MM.1S (cell line): ENCODE measurements around the gene PDZRN4.

Experiments used
- EZH2 ChIP-seq: fragments of 300-600 bp; sonication (generic); optimal IDR thresholded peaks from 2 replicates; pipeline ENCODE3; 2017; ENCODE audit warnings: low read depth, mild to moderate bottlenecking, antibody characterized with exemption, low read length, mixed read lengths
- EZH2phosphoT487 ChIP-seq: fragments of 300-600 bp; sonication (generic); IDR thresholded peaks from 2 replicates; pipeline ENCODE4 v1.6.1; 2018; ENCODE audit warnings: antibody characterized with exemption, low read length
- TF ChIP-seq, protein P1 (sequence below): fragments of 300-600 bp; sonication (generic); IDR thresholded peaks from 2 replicates; pipeline ENCODE4 v1.5.1; 2016; ENCODE audit warnings: antibody characterized with exemption, low read length, mixed read lengths

DNA sequence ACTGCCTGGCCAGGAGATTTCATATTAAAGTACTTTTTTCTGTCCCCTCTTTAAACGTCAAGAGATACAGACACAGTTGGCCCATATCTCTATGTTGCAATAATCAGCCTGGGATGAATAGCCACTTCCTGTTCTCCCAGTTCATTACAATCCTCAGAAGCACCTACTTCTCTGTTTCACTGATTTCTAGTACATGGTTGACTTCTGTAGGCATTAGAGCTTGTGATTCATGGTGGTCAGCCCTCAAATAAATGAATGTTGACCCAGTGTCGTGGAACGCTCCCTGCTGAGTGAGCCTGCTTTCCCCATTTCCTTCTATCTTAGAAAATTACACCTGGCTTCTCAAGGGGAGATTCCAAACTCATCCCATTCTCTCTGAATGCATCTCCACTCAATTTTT is 416.7 kb downstream of the PDZRN4 start:
- TF ChIP-seq, protein P1, sequence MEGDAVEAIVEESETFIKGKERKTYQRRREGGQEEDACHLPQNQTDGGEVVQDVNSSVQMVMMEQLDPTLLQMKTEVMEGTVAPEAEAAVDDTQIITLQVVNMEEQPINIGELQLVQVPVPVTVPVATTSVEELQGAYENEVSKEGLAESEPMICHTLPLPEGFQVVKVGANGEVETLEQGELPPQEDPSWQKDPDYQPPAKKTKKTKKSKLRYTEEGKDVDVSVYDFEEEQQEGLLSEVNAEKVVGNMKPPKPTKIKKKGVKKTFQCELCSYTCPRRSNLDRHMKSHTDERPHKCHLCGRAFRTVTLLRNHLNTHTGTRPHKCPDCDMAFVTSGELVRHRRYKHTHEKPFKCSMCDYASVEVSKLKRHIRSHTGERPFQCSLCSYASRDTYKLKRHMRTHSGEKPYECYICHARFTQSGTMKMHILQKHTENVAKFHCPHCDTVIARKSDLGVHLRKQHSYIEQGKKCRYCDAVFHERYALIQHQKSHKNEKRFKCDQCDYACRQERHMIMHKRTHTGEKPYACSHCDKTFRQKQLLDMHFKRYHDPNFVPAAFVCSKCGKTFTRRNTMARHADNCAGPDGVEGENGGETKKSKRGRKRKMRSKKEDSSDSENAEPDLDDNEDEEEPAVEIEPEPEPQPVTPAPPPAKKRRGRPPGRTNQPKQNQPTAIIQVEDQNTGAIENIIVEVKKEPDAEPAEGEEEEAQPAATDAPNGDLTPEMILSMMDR = no peak
- TF ChIP-seq EZH2phosphoT487 (no peak), EZH2 (no peak)
